SKM-1 treated with dmso at 0.1 percent for 144 hours (cell line): ENCODE results near the gene DCAF11.
"Not testable (repeated sequence)": the region's sequence is repeated elsewhere in the genome, so short reads cannot be mapped to it uniquely, and the experiment has no call there.

Source experiments
- DNase-seq: peaks from one replicate; lab custom pipeline; 2025; ENCODE audit not compliant: unreplicated experiment; lab: John Stamatoyannopoulos, UW

DCAF11 gene

GRCh38 chr14:24095271-24096068, 19.1 kb upstream of the DCAF11 start:
- peak; percentile 36 for DNase-seq

DNA sequence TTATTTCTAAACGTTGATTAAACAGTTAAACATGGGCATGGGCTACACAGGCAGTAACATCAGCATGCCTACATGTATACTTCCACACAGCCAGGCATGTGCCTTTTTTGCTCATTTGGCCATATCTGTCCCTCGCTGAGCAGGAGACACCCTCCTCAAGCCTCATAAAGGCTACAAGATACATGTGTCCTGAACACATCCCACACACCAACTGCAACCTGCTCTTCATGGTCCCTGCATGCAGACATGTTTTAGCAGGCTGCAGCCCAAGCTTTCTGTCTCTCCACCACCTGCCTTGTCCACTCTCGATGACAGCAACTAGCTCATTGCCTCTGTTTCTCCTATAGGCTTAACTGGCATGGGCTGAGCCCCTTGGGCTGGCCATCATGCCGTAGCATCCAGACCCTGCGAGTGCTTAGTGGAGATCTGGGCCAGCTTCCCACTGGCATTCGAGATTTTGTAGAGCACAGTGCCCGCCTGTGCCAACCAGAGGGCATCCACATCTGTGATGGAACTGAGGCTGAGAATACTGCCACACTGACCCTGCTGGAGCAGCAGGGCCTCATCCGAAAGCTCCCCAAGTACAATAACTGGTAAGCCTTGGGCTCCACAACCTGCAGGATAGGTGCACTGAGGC, 17.9 kb upstream of the DCAF11 start:
- DNase-seq: no peak

DNA sequence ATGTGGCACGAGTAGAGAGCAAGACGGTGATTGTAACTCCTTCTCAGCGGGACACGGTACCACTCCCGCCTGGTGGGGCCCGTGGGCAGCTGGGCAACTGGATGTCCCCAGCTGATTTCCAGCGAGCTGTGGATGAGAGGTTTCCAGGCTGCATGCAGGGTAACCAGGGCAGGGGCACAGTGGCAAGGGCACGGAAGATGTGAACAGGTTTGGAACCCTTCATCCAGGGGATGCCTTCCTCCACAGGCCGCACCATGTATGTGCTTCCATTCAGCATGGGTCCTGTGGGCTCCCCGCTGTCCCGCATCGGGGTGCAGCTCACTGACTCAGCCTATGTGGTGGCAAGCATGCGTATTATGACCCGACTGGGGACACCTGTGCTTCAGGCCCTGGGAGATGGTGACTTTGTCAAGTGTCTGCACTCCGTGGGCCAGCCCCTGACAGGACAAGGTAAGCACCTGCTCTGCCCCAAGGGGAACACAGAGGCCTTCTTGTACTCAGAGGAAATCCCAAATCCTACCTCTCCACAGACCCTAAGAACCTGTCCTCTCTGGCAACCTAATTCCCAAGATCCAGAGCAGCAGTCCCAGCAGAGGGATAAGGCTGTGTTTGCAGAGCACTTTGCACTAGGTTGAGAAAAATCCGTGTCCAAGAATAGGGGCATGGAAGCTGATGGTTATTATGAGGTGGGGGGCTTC, 16.2 kb upstream of the DCAF11 start:
- DNase-seq: no peak

- no peak for DNase-seq
Measured at GRCh38 chr14:24098927-24099813, 15.4 kb upstream of the DCAF11 start.

GRCh38 chr14:24100197-24100981, 14.2 kb upstream of the DCAF11 start:
- DNase-seq: no peak

DNA sequence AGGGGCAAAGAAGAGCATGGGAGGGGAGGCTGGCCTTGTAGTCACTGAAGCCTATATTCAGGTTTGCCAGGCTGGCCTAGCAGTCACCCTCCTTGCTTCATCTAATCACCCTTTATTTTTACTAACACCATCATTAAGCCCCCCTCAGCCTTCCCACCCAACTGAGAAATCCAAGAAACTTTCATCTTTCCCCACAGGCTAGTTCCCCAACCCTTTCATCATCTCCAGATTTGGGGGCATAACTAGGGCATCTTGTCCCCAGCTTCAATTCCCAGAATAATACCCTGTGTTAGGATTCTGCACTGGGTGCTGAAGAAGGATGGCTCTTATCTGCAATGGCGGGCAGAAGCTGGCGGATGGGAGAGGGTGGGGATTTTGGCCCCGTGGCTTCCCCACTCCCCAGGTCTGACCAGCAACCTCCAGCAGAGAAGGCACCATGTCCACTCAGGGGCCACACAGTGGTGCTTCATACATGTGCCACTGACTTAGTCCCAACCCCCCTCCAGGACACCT, 13.5 kb upstream of the DCAF11 start:
- DNase-seq: no peak

DNA sequence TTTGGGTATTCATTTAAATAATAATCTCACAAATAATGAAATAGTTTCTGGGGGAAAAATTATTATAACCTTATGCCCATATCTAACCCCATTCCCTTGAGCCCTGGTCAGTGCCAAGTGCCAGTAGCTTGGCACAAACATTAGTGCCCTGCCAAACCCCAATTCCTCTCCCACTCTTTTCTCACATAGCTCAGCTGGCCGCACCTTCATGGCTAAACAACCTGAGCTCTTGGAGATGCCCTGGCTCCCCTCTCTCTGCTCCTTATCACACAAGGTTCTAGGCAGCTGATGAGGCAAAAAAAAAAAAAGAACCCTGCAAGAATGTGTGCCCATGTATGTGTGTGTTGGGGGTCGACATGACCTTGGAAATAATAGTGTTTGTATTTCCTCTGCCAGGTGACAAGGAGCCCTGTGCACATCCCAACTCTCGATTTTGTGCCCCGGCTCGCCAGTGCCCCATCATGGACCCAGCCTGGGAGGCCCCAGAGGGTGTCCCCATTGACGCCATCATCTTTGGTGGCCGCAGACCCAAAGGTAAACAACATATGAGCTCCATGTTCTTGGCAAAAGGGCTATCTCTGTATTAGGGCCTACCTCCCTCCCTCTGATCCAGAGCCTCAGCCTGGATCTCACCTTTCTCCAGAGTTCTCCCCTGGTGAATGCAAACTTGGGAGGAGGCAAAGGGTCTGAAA, 12.1 kb upstream of the DCAF11 start:
- DNase-seq: no peak

DNA sequence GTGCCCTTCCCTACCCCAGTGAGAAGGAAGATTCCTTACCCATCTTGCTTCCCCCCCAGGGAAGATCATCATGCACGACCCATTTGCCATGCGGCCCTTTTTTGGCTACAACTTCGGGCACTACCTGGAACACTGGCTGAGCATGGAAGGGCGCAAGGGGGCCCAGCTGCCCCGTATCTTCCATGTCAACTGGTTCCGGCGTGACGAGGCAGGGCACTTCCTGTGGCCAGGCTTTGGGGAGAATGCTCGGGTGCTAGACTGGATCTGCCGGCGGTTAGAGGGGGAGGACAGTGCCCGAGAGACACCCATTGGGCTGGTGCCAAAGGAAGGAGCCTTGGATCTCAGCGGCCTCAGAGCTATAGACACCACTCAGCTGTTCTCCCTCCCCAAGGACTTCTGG, 11.1 kb upstream of the DCAF11 start:
- no peak for DNase-seq

DNA sequence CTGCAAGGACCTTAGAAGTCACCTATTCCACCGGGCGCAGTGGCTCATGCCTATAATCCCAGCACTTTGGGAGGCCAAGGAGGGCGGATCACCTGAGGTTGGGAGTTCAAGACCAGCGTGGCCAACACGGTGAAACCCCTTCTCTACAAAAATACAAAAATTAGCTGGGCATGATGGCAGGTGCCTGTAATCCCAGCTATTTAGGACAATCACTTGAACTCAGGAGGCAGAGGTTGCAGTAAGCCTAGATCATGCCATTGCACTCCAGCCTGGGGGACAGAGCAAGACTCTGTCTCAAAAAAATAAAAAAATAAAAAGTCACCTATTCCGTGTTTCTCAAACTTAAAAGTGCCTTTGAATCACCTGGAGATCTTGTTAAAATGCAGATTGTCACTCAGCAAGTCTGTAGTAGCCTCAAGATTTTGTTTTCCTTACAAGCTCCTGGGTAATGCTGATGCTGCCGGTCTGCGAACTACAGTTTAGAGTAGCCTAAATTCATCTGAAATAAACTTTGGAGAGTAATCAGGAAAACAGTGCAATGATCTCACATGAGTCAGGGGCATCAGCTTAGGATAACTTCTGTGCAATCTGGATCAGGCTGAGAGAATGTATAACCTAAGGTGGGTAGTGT, 8.9 kb upstream of the DCAF11 start:
- DNase-seq: not testable (repeated sequence)

GRCh38 chr14:24106672-24107271, 7.8 kb upstream of the DCAF11 start:
- no peak for DNase-seq

DNA sequence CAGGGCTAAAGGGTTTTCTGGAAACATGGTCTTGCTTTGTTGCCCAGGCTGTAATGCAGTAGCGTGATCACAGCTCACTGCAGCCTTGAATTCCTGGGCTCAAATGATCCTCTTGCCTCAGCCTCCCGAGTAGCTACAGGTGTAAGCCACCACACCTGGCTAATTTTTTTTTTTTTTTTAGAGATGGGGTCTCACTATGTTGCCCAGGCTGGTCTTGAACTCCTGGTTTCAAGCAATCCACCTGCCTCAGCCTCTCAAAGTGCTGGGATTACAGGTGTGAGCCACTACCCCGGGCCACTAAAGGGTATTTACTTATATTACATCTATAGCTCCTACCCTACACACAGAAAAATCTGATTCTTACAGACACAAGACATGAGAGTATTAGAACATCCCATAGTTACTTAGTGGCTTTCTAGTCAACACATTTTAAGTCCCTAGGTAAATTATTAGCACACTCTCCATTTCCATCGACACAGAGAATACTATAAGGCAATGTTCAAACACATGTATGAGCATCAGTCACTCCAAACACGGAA, 6.2 kb upstream of the DCAF11 start:
- no peak for DNase-seq

GRCh38 chr14:24110060-24110459, 4.5 kb upstream of the DCAF11 start:
- no peak for DNase-seq

DNA sequence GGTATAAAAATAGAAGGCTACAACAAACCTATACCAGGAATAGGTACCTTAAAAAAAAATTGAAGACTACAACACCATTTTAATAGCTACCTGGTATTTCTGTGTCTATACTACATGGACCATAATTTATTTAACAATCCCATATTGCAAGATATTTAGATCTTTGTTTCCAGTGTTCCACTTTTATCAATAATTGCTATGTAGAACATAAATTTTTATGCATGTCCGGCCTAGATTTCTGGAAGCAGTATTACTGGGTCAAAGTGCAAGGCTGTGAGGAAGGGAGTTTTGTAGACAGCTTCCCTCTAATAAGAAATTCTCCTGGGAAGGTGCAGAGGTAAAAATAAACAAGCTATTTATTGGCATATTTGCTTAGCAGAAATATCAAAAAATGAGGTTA, 4.1 kb upstream of the DCAF11 start:
- no peak for DNase-seq

DNA sequence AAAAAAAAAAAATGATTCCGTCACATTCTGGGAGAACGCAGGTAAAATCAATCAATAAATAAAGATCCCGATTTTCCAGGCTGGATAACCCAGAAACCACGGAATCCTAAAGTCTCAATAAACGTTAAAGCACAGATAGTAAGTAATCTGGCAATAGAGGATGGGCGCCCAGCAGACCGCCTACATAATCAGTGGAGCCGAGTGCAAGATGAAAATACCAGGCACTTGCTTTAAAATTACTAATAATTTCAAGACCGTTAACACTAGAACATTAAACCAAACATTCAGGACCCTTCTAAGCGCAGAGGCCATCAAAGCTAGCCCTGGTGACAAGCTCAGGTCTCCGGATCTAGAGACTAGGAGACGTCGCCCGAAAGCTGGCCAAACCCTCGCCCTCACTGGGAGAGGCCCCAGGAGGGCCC, 1.2 kb upstream of the DCAF11 start:
- DNase-seq: no peak

DNA sequence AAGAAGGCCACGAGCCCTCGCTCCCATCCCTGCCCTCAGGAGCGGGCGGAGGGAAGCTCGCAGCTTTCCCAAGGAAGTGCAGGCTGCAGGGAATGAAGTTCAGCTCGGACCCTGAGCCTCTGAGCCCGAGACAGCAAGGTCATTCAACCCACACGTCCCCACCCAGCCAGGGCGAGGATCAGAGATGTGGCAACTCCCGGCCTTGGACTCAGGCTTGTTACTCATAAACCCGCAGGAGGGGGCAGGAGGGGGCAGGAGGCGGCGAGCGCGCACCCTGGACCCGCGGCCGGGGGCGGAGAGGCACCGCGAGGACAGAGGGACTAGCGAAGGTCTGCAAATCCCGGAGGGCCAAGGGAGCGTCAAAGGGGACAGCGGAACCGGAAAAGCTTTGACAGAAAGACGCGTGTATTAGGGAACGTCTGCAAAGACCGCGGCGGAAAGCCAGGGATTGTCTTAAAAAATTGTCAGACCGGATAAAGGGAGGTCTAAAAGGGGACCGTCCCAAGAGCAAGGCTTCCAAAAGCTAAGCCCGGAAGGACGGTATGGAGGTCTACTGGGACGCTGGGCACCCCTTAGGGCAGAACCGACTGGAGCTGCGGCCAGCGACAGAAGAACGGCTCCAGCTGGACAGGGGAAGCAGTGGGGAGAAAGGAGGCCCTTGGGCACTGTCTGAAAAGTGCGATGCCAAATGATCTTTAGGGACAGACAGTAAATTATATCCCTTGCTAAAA, 611 bp upstream of the DCAF11 start:
- DNase-seq: peak; percentile 80

- DNase-seq: no peak
Measured at GRCh38 chr14:24115422-24116127, 998 bp downstream of the DCAF11 start.
